A673 (cell line): ENCODE data around the gene RCBTB2. TPM values are rescaled to one million over a fixed set of nuclear protein-coding genes. Genes with fewer than 3 reads are reported as not detected.

Source experiments
- BruUV-seq: library from RNA; stranded (reverse); fragments of 400-500 nt; replicated peaks from 2 replicates; lab custom pipeline; 2021; lab: Mats Ljungman, UMichigan
- CTCF ChIA-PET: fragments of 300-600 bp; sonication (Branson Sonifier 250); formaldehyde crosslinking; loops from one replicate; lab custom pipeline; 2022; ENCODE audit warnings: antibody characterized with exemption; lab: Charles Lee
- POLR2A ChIA-PET: fragments of 300-600 bp; sonication (Branson Sonifier 250); formaldehyde crosslinking; loops from one replicate; lab custom pipeline; 2022; ENCODE audit warnings: antibody characterized with exemption; ENCODE audit not compliant: low non-redundant PET; lab: Charles Lee
- DNase-seq: peaks from one replicate; pipeline ENCODE4 v3.0.0-alpha.2; 2015; ENCODE audit warnings: low spot score
- H3K27ac ChIP-seq: fragments of 200-600 bp; sonication (generic); 2 replicates; pipeline ENCODE4 v1.5.1; 2016; ENCODE audit warnings: mixed run types, low read depth, mild to moderate bottlenecking, mixed read lengths, antibody characterized with exemption, low read length; ENCODE audit not compliant: poor library complexity, severe bottlenecking
- H3K27me3 ChIP-seq: fragments of 200-600 bp; sonication (generic); replicated peaks from 2 replicates; pipeline ENCODE4 v1.6.1; 2017; ENCODE audit warnings: mixed run types, low read depth, mild to moderate bottlenecking, mixed read lengths, antibody characterized with exemption, low read length; ENCODE audit not compliant: insufficient read depth, poor library complexity
- H3K36me3 ChIP-seq: fragments of 200-600 bp; sonication (generic); 2 replicates; pipeline ENCODE4 v1.6.1; 2016; ENCODE audit warnings: mixed run types, mild to moderate bottlenecking, mixed read lengths, antibody characterized with exemption, low read length; ENCODE audit not compliant: insufficient read depth, poor library complexity, severe bottlenecking
- H3K4me1 ChIP-seq: fragments of 200-600 bp; sonication (generic); 2 replicates; pipeline ENCODE4 v1.6.1; 2017; ENCODE audit warnings: mixed run types, mild to moderate bottlenecking, mixed read lengths, antibody characterized with exemption, low read length; ENCODE audit not compliant: insufficient read depth, poor library complexity, severe bottlenecking
- H3K4me3 ChIP-seq: fragments of 200-600 bp; sonication (generic); 2 replicates; pipeline ENCODE4 v1.5.1; 2016; ENCODE audit warnings: low read depth, mixed run types, mild to moderate bottlenecking, mixed read lengths, low read length; ENCODE audit not compliant: poor library complexity, severe bottlenecking
- H3K9me3 ChIP-seq: fragments of 200-600 bp; sonication (generic); 2 replicates; pipeline ENCODE4 v1.6.1; 2016; ENCODE audit warnings: mixed run types, low read depth, mild to moderate bottlenecking, mixed read lengths, antibody characterized with exemption, low read length; ENCODE audit not compliant: poor library complexity, severe bottlenecking
- EZH2 ChIP-seq: fragments of 200-600 bp; sonication (generic); IDR thresholded peaks from 2 replicates; pipeline ENCODE4 v1.6.1; 2017; ENCODE audit warnings: borderline replicate concordance, low read depth, mild to moderate bottlenecking, mixed read lengths, antibody characterized with exemption, low read length; ENCODE audit not compliant: poor library complexity, severe bottlenecking
- intact Hi-C: fragments of 100-400 bp; cut with micrococcal nuclease; formaldehyde crosslinking; loops from one replicate; pipeline ENCODE4 v1.10.0; 2022; ENCODE audit not compliant: unreplicated experiment
- total RNA-seq: library from RNA; stranded (reverse); gene quantifications from 2 replicates; pipeline ENCODE4 v1.2.3, GENCODE V29; 2021
- TF ChIP-seq, protein P1 (sequence below): fragments of 300-800, 200-600 bp; sonication (generic); conservative IDR thresholded peaks from 2 replicates; pipeline ENCODE4 v1.5.1; 2017; ENCODE audit warnings: low read depth, mild to moderate bottlenecking, antibody characterized with exemption, low read length, moderate library complexity, mixed read lengths

The RCBTB2 gene
- total RNA-seq, 1 experiment from 2014 or later = 6.3 TPM

GRCh38 chr13:48542138-48542537, 9.3 kb upstream of the RCBTB2 start:
- Histone ChIP-seq H3K27ac (no peak overlapping the region), H3K4me1 (no peaks in the 10 kb centered on the region), H3K36me3 (no peaks in the 10 kb centered on the region), H3K27me3 (no peaks in the 10 kb centered on the region), H3K4me3 (no peak overlapping the region), H3K9me3 (no peaks in the 10 kb centered on the region)
- TF ChIP-seq EZH2 = no peak
- TF ChIP-seq, protein P1, sequence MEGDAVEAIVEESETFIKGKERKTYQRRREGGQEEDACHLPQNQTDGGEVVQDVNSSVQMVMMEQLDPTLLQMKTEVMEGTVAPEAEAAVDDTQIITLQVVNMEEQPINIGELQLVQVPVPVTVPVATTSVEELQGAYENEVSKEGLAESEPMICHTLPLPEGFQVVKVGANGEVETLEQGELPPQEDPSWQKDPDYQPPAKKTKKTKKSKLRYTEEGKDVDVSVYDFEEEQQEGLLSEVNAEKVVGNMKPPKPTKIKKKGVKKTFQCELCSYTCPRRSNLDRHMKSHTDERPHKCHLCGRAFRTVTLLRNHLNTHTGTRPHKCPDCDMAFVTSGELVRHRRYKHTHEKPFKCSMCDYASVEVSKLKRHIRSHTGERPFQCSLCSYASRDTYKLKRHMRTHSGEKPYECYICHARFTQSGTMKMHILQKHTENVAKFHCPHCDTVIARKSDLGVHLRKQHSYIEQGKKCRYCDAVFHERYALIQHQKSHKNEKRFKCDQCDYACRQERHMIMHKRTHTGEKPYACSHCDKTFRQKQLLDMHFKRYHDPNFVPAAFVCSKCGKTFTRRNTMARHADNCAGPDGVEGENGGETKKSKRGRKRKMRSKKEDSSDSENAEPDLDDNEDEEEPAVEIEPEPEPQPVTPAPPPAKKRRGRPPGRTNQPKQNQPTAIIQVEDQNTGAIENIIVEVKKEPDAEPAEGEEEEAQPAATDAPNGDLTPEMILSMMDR = no peak
- POLR2A ChIA-PET = no interaction called here
- intact Hi-C loops = no loop called here
- no peak for DNase-seq
- CTCF ChIA-PET = no interaction called here
- no TSS peak for BruUV-seq

DNA sequence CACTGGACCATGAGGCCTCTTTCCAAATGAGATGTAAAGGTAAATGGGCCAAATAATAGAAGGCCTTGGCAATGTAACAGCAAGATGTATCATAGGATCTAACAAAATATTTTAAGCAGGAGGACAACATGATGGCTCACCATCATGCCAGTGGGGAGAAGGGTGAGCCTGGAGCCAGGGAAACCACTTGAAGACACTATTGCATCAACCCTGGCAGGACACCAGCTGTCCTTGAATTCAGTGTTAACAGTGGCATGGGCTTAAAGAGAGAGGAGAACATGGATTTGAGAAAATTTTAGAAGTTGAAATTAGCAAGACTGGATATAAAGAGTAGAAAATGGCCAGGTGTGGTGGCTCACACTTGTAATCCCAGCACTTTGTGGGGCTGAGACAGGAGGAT, 6.7 kb upstream of the RCBTB2 start:
- POLR2A ChIA-PET = no interaction called here

DNA sequence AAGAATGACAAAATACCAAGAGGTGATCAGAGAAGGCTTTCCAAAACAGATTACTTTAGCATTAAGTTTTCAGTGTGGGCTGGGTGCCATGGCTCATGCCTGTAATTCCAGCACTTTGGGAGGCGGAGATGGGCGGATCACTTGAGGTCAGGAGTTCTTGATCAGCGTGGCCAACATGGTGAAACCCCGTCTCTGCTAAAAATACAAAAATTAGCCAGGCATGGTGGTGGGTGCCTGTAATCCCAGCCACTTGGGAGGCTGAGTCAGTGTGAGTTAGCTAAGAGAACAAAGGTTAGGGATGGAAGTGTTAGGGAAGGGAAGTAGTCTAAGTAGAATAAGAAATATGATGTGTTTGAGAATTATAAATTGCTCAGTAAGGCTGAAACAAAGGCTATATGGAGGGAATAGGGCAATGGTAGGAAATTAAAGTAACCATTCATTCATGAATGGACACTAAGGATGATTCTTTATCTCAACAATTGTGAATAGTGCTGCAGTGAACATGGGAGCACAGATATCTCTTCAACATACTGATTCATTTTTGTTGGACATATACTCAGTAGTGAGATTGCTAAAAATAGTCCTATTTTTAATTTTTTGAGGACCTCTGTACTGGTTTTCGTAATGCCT, 3.9 kb upstream of the RCBTB2 start:
- H3K27me3 ChIP-seq = no peaks in the 10 kb centered on the region
- H3K4me1 ChIP-seq = peaks cover 5% of the 10 kb centered on the region
- BruUV-seq = no TSS peak
- no peak for DNase-seq
- TF ChIP-seq, protein P1 = no peak
- no peak for TF ChIP-seq EZH2
- CTCF ChIA-PET = no interaction called here
- no peaks in the 10 kb centered on the region for H3K36me3 ChIP-seq
- POLR2A ChIA-PET = no interaction called here
- intact Hi-C loops = no loop called here
- H3K4me3 ChIP-seq = no peak overlapping the region
- no peaks in the 10 kb centered on the region for H3K9me3 ChIP-seq
- H3K27ac ChIP-seq = no peak overlapping the region

More for the DNA sequence above, 6.7 kb upstream of the RCBTB2 start:
- Histone ChIP-seq H3K27ac (no peak overlapping the region), H3K9me3 (no peaks in the 10 kb centered on the region), H3K4me3 (no peak overlapping the region), H3K27me3 (no peaks in the 10 kb centered on the region), H3K4me1 (no peaks in the 10 kb centered on the region), H3K36me3 (no peaks in the 10 kb centered on the region)
- no peak for DNase-seq
- no TSS peak for BruUV-seq
- TF ChIP-seq, protein P1 = no peak
- TF ChIP-seq EZH2 = no peak
- intact Hi-C loops = no loop called here
- CTCF ChIA-PET = no interaction called here
